Measurements from ENCODE around the gene NFAM1.

Gene NFAM1

DNA sequence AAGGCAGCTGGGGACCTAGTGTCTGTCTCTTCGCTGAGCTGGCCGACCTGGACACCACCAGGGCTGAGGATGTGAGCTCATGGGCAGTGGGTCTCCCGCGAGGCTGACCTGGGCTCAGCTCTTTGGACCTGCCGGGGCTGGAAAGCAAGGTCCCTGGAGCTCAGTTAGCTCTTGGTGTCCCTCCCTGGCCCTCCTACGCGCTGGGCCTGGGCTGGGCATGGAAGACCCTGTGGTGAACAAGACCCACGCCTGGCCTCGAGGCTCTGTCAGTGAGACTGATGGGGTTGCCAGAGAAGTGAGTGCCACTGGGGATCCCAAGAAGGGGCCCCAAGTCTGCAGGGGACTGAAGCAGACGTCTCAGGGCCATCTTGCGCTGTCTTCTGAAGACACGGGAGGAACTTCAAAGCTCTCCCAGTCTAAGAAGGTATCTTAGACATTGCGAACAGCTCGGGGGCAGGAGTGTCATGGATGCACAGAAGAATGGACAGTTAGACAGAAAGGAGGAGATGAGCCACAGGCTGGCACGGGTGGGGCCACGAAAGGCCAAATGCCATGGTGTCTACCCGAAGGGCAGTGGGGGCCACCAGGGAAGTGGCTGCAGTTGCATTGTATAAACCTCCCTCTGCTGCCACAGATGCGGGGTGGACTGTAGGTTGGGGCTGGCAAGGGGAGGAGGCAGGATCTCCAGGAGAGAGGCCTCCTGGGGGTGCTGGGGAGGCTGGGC is 31.2 kb downstream of the NFAM1 start:
- Histone ChIP-seq H3K36me3 (ENCODE audit: control insufficient read depth, insufficient read depth, low read length) (no peaks in the 10 kb centered on the region), H3K27ac (ENCODE audit: insufficient read depth, low read depth, low read length, poor library complexity, severe bottlenecking) (no peak overlapping the region), H3K4me1 (ENCODE audit: control insufficient read depth, insufficient read depth, low read length) (peaks cover 16% of the 10 kb centered on the region), H3K9me3 (ENCODE audit: control insufficient read depth, low read length) (no peaks in the 10 kb centered on the region), H3K27me3 (ENCODE audit: control insufficient read depth, insufficient read depth, low read length, poor library complexity, severe bottlenecking) (no peaks in the 10 kb centered on the region), H3K4me3 (ENCODE audit: insufficient read depth, low read depth, low read length) (no peak overlapping the region)
- WGBS, 2 experiments = 89 to 90% methylated on average over 18 of the region's 18 CpGs

DNA sequence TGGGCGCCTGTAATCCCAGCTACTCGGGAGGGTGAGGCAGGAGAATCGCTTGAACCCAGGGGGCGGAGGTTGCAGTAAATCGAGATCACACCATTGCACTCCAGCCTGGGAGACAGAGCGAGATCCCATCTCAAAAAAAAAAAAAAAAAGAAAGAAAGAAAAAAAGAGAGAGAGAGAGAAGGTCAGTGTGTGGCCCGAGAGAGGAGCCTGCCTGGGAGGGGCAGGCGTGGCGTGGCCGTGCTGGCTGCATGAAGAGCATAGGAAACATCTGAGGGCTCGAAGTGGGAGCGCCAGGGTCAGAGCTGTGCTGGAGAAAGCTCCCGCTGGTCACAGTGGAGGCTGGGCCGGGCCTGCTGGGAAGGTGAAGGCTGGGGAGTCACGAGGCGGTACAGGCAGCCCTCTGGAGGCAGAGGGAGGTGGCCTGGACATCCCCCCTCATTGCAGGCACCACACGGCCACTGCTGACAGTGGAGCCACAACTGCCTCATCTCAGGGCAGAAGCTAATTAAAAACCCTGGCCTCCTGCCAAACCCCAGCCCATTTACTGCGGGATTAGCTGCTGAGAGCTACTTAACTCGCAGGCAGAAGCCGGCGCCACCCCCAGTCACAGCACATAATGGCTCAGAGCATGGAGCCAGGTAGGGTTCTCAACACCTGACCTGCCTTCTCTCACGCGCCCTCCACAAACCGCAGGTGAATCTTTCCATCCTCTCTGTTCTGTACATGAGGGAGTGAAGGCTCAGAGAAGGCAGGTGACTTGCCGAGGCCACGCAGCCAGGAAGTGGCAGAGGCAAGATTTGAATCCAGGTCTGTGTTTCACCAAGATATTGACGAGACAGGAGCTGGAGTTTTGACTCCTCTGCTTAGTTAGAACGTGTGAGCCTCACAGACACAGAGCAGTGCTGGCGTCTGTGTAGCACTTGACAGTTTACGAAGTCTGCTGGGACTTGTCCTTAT is 32.6 kb downstream of the NFAM1 start:
- peaks cover 16% of the 10 kb centered on the region for H3K4me1 ChIP-seq (ENCODE audit: control insufficient read depth, insufficient read depth, low read length)
- no peaks in the 10 kb centered on the region for H3K9me3 ChIP-seq (ENCODE audit: control insufficient read depth, low read length)
- H3K27ac ChIP-seq (ENCODE audit: insufficient read depth, low read depth, low read length, poor library complexity, severe bottlenecking) = peak overlapping the region; percentile 27
- H3K4me3 ChIP-seq (ENCODE audit: insufficient read depth, low read depth, low read length) = no peak overlapping the region
- WGBS, 2 experiments = 54 to 59% methylated on average over 30 of the region's 30 CpGs
- no peaks in the 10 kb centered on the region for H3K36me3 ChIP-seq (ENCODE audit: control insufficient read depth, insufficient read depth, low read length)
- no peaks in the 10 kb centered on the region for H3K27me3 ChIP-seq (ENCODE audit: control insufficient read depth, insufficient read depth, low read length, poor library complexity, severe bottlenecking)

DNA sequence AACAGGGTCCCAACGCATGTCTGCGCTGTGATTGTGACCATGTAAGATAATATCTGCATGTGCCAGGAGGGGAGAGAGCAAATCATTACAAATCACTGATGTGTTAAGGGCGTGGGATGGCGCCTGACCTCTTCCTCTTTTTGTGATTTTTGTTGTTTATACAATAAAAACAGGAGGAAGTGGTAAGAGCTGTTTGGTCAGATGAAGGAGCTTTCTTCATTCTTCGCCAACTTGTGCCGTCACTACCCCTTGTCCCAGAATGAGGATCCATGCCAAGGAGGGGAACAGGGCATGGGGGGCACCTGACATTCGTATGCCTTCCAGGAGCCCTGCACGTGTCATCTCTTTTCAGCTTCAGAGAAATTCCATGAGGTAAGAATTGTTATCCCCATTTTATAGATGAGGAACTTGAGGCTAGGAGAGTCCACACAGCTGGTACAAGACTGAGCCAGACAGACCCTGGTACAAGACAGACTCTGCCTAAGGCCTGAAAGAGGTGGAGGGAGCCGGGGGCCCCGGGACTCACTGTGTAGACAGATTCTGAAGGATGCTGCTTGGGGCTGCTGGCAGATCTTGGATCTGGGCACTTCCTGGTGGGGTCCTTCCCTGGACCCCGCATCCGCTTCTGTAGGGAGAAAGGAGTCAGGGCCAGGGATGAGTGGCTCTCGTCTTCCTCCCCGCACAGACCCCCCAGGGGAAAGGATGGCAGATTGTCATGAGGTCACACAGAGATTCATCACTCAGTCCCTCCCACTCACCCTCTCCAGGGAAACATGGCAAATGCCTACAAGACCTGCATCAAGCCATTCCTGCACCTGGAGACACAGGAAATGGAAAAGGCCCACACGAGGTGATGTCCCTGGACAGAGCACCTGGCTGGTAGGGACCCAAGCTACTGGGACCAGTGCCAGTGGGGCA is 34.6 kb downstream of the NFAM1 start:
- WGBS, 2 experiments = 86 to 90% methylated on average over 15 of the region's 15 CpGs
- Histone ChIP-seq H3K4me1 (ENCODE audit: control insufficient read depth, insufficient read depth, low read length) (peaks cover 16% of the 10 kb centered on the region), H3K4me3 (ENCODE audit: insufficient read depth, low read depth, low read length) (no peak overlapping the region), H3K36me3 (ENCODE audit: control insufficient read depth, insufficient read depth, low read length) (no peaks in the 10 kb centered on the region), H3K9me3 (ENCODE audit: control insufficient read depth, low read length) (no peaks in the 10 kb centered on the region), H3K27me3 (ENCODE audit: control insufficient read depth, insufficient read depth, low read length, poor library complexity, severe bottlenecking) (no peaks in the 10 kb centered on the region), H3K27ac (ENCODE audit: insufficient read depth, low read depth, low read length, poor library complexity, severe bottlenecking) (no peak overlapping the region)

DNA sequence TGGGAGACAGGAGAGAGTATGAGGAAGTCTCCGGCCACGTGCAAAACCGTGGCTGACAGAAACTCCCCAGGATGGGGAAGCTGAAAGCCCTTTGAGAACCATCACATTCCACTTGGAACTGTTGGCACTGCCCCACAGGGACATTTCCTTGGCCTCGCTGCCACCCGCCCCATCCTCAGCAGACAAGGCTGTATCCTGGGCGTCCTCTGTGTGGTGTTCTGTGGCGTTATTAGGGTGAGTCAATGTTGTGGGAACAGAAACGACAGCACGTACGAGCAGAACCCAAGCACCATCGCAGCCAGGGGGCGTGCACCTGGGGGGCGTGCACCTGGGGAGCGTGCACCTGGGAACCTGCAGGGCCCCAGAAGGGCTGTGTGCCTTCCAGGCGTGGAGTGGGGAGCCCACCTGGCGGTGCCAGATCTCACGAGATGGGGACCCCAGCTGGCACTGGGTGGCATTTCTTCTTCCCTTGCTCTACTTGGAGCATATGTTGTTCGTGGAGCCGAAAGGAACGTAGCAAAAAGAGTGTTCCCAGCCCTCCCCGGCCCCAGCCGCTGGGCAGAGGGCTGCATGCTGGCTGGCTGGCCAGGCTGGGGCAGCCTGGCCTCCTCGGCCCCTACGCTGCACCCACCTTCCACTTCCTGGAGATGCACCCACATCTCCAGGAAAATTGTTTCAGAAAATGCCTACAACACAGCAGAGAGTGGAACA is 35.4 kb downstream of the NFAM1 start:
- H3K4me1 ChIP-seq (ENCODE audit: control insufficient read depth, insufficient read depth, low read length) = peaks cover 11% of the 10 kb centered on the region
- WGBS, 2 experiments = 83 to 86% methylated on average over 24 of the region's 24 CpGs
- H3K36me3 ChIP-seq (ENCODE audit: control insufficient read depth, insufficient read depth, low read length) = no peaks in the 10 kb centered on the region
- no peaks in the 10 kb centered on the region for H3K27me3 ChIP-seq (ENCODE audit: control insufficient read depth, insufficient read depth, low read length, poor library complexity, severe bottlenecking)
- H3K4me3 ChIP-seq (ENCODE audit: insufficient read depth, low read depth, low read length) = no peak overlapping the region
- no peak overlapping the region for H3K27ac ChIP-seq (ENCODE audit: insufficient read depth, low read depth, low read length, poor library complexity, severe bottlenecking)
- no peaks in the 10 kb centered on the region for H3K9me3 ChIP-seq (ENCODE audit: control insufficient read depth, low read length)

DNA sequence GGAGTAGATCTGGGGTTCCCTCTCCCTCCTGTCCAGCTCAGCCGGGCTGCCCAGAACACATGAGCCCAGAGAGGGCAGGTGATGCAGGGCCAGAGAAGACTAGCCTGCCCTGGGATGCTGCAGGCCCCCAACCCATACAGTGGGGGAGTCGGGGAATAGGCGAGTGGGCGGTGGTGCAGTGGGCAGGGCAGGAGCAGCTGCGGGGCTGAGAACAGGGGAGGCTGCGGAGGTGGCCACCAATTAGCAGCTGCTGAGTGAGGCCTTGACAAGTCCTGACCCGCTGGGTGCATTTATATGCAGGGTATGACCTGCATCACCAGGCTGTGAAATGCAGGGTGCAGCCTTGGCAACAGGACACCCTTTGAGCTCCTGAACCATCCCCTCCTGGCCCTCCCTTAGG is 43.1 kb downstream of the NFAM1 start:
- WGBS, 2 experiments = 69 to 70% methylated on average over 7 of the region's 7 CpGs
- Histone ChIP-seq H3K27me3 (ENCODE audit: control insufficient read depth, insufficient read depth, low read length, poor library complexity, severe bottlenecking) (no peaks in the 10 kb centered on the region), H3K27ac (ENCODE audit: insufficient read depth, low read depth, low read length, poor library complexity, severe bottlenecking) (peak overlapping the region; percentile 60), H3K4me1 (ENCODE audit: control insufficient read depth, insufficient read depth, low read length) (peaks cover 8% of the 10 kb centered on the region), H3K4me3 (ENCODE audit: insufficient read depth, low read depth, low read length) (no peak overlapping the region), H3K9me3 (ENCODE audit: control insufficient read depth, low read length) (no peaks in the 10 kb centered on the region), H3K36me3 (ENCODE audit: control insufficient read depth, insufficient read depth, low read length) (no peaks in the 10 kb centered on the region)

DNA sequence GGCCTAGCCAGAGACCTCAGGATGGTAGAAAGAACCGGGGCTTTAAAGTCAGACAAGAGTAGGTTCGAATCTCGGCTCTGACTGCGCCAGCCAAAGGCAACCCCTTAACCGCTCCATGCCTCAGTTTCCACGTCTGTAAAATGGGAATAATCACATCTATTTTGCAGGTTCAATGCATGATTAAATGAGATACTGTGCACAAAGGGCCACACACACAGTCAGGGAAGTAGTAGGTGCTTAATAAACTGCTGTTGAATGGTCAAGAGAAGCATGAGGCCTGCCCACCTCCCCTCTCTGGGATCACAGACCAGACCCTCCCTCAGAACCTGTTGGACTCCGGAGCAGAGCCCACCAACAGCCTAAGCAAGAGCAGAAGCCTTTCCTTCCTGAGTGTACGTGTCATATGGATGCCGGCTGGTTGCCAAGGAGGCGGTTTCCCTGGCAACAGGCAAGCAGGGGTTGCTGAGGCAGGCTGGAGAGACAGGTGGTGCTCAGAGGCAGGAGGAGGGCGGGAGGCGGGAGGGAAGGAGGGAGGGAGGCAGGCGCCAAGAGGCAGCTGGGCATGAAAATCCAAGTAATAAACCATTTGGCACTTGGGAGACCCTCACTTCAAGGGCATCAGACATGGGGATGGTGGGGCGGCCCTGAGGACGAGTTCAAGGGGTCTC is 43.9 kb downstream of the NFAM1 start:
- peaks cover 12% of the 10 kb centered on the region for H3K4me1 ChIP-seq (ENCODE audit: control insufficient read depth, insufficient read depth, low read length)
- no peaks in the 10 kb centered on the region for H3K27me3 ChIP-seq (ENCODE audit: control insufficient read depth, insufficient read depth, low read length, poor library complexity, severe bottlenecking)
- no peak overlapping the region for H3K4me3 ChIP-seq (ENCODE audit: insufficient read depth, low read depth, low read length)
- WGBS, 2 experiments = 80 to 83% methylated on average over 15 of the region's 15 CpGs
- no peaks in the 10 kb centered on the region for H3K9me3 ChIP-seq (ENCODE audit: control insufficient read depth, low read length)
- H3K27ac ChIP-seq (ENCODE audit: insufficient read depth, low read depth, low read length, poor library complexity, severe bottlenecking) = peak overlapping the region; percentile 60
- H3K36me3 ChIP-seq (ENCODE audit: control insufficient read depth, insufficient read depth, low read length) = no peaks in the 10 kb centered on the region

DNA sequence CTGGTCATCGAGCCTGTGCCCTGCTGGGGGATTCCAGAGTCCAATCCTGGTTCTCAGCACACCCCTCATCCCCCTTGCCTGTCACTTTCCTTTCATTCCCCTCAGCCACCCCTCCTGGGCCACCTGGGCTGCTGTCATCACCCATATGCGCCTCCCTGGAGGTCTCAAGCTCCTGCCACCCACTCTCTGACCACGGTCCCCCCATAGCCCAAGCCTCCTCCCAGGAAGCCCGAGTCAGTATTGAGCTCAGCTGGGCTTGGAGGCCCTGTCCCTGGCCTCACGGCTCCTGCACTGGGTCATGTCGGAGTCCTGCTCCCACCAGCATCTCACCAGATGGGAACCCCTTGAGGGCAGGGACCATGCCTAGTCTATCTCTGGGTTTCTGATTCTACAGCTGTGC is 44.6 kb downstream of the NFAM1 start:
- Histone ChIP-seq H3K27ac (ENCODE audit: insufficient read depth, low read depth, low read length, poor library complexity, severe bottlenecking) (no peak overlapping the region), H3K4me1 (ENCODE audit: control insufficient read depth, insufficient read depth, low read length) (peaks cover 19% of the 10 kb centered on the region)
- 83 to 84% methylated on average over 6 of the region's 6 CpGs for WGBS, 2 experiments

DNA sequence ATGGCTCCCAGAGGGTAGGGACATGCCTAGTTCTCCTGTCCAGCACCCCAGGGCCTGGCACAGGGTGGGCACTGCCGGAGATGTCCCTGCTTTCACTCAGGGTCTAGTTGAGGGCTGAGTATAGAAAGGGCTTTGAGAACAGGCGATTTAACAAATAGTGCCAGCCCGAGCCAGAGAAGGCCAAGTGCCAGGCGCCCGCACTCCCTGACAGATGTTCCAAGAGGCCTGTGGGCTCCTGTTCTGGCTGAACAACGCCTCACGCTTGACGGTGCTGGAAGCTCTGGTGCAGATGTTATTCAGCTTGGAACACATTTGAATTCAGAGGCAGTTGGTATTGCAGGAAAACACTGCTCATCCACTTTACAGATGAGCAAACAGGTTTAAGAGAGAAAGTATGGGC is 46.5 kb downstream of the NFAM1 start:
- no peak overlapping the region for H3K4me3 ChIP-seq (ENCODE audit: insufficient read depth, low read depth, low read length)
- no peak overlapping the region for H3K27ac ChIP-seq (ENCODE audit: insufficient read depth, low read depth, low read length, poor library complexity, severe bottlenecking)
- 92 to 93% methylated on average over 8 of the region's 8 CpGs for WGBS, 2 experiments
- H3K9me3 ChIP-seq (ENCODE audit: control insufficient read depth, low read length) = no peaks in the 10 kb centered on the region
- H3K27me3 ChIP-seq (ENCODE audit: control insufficient read depth, insufficient read depth, low read length, poor library complexity, severe bottlenecking) = no peaks in the 10 kb centered on the region
- peaks cover 31% of the 10 kb centered on the region for H3K4me1 ChIP-seq (ENCODE audit: control insufficient read depth, insufficient read depth, low read length)
- H3K36me3 ChIP-seq (ENCODE audit: control insufficient read depth, insufficient read depth, low read length) = no peaks in the 10 kb centered on the region

More for the DNA sequence above, 44.6 kb downstream of the NFAM1 start:
- H3K27me3 ChIP-seq (ENCODE audit: control insufficient read depth, insufficient read depth, low read length, poor library complexity, severe bottlenecking) = no peaks in the 10 kb centered on the region
- no peak overlapping the region for H3K4me3 ChIP-seq (ENCODE audit: insufficient read depth, low read depth, low read length)
- H3K36me3 ChIP-seq (ENCODE audit: control insufficient read depth, insufficient read depth, low read length) = no peaks in the 10 kb centered on the region
- no peaks in the 10 kb centered on the region for H3K9me3 ChIP-seq (ENCODE audit: control insufficient read depth, low read length)

DNA sequence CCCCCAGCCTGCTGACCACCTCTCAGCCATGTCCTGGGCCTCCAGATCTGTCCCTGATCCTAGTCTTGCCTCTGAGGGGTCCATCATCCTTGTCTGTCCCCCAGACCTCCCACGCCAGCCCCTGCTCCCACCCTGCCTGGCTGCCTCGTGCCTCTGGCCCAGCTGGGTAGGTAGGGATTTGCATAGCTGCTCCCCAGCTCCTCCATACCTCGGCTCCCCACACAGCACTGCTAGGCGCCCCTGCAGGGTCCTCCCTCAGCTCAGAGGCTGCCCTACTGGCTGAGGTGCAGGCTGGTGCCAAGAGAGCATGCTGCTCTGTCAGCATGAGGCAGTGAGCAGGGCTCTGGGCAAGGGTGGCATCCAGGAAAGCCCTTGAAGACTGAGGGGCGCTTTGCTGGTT is 47.7 kb downstream of the NFAM1 start:
- Histone ChIP-seq H3K27ac (ENCODE audit: insufficient read depth, low read depth, low read length, poor library complexity, severe bottlenecking) (no peak overlapping the region), H3K36me3 (ENCODE audit: control insufficient read depth, insufficient read depth, low read length) (no peaks in the 10 kb centered on the region), H3K27me3 (ENCODE audit: control insufficient read depth, insufficient read depth, low read length, poor library complexity, severe bottlenecking) (no peaks in the 10 kb centered on the region), H3K4me3 (ENCODE audit: insufficient read depth, low read depth, low read length) (no peak overlapping the region), H3K4me1 (ENCODE audit: control insufficient read depth, insufficient read depth, low read length) (peaks cover 37% of the 10 kb centered on the region), H3K9me3 (ENCODE audit: control insufficient read depth, low read length) (no peaks in the 10 kb centered on the region)
- 69 to 72% methylated on average over 5 of the region's 5 CpGs for WGBS, 2 experiments

All from ectodermal cell (in vitro differentiated cells).